ENCODE results near the gene FGG. TPM values are rescaled to one million over a fixed set of nuclear protein-coding genes. Genes with fewer than 3 reads are reported as not detected.

FGG gene
- total and polyA plus RNA-seq, 2 donors (not counting 3 experiments of a cell fraction or from before 2014, with no cell fraction given) = not detected

DNA sequence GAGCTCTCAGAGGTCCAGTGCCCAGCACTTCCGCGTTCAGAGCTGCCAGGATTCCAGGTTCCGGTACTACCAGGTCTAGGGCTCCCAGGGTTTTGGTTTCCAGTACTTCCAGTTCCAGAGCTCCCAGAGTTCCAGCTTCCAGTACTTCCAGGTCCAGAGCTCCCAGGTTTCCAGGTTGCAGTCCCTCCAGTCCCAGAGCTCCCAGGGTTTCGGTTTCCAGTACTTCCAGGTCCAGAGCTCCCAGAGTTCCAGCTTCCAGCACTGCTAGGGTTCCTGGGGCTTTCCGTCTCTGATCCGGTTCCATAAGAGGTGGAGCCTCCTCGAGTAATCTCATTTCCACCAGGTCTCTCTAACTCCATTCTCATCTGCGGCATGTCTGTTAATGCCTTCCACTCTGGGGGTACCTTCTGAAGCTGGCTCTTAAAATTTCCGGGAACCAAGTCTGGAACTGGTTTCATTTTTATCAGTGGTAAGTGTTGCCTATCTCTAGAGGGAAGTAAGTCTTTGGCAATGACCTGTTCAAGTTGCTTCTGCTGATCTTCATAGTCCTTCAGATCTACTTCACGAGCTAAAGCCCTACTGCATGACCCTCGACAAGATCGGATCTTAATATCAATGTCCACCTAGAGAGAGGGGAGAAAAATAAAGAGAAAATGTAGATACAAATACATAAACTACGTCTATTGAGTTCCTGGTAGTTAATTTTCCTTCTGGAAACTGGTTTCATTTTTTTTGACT lies 26.0 kb downstream of the FGG start:
- BruUV-seq (replicated peaks) = no TSS peak
- H3K4me1 ChIP-seq (ENCODE audit: control insufficient read depth, extremely low read depth, insufficient read depth, low read length) = no peaks in the 10 kb centered on the region
- DNase-seq (ENCODE audit: low read depth, low spot score) (no peak), FAIRE-seq (no peak)
- H3K27me3 ChIP-seq (ENCODE audit: control insufficient read depth in 2 of 2, insufficient read depth in 2 of 2, low read length in 2 of 2) = peaks cover 0 to 4% of the 10 kb centered on the region in 2 experiments
- no peaks in the 10 kb centered on the region for H4K20me1 ChIP-seq (replicated peaks; ENCODE audit: control insufficient read depth, extremely low read depth, insufficient read depth, low read length)
- H3K9ac ChIP-seq (replicated peaks; ENCODE audit: extremely low read depth, insufficient read depth, low read length) = no peak overlapping the region
- H3K4me3 ChIP-seq (replicated peaks in 1 of 3; ENCODE audit: insufficient read depth in 1 of 3, low read depth in 1 of 3, low read length in 3 of 3) = no peak overlapping the region
- TF ChIP-seq GATA2 (IDR thresholded peaks at IDR 0.05; ENCODE audit: insufficient read depth, insufficient read length, low read depth, low read length) (no peak), POLR2AphosphoS5 (IDR thresholded peaks at IDR 0.05; ENCODE audit: insufficient read depth, low read depth, low read length) (no peak), MAX (IDR thresholded peaks at IDR 0.05; ENCODE audit: insufficient read depth, insufficient read length) (no peak), EZH2 (IDR thresholded peaks at IDR 0.05; ENCODE audit: borderline replicate concordance, low read depth, low read length, severe bottlenecking) (no peak), POLR2A (IDR thresholded peaks at IDR 0.05; ENCODE audit: low read depth, low read length) (no peak), JUN (IDR thresholded peaks at IDR 0.05; ENCODE audit: borderline replicate concordance, insufficient read depth, insufficient read length, low read depth) (no peak), FOS (IDR thresholded peaks at IDR 0.05; ENCODE audit: borderline replicate concordance, insufficient read depth, low read length) (no peak), MYC (IDR thresholded peaks at IDR 0.05; ENCODE audit: low read depth, low read length) (no peak)
- TF ChIP-seq, protein P1, sequence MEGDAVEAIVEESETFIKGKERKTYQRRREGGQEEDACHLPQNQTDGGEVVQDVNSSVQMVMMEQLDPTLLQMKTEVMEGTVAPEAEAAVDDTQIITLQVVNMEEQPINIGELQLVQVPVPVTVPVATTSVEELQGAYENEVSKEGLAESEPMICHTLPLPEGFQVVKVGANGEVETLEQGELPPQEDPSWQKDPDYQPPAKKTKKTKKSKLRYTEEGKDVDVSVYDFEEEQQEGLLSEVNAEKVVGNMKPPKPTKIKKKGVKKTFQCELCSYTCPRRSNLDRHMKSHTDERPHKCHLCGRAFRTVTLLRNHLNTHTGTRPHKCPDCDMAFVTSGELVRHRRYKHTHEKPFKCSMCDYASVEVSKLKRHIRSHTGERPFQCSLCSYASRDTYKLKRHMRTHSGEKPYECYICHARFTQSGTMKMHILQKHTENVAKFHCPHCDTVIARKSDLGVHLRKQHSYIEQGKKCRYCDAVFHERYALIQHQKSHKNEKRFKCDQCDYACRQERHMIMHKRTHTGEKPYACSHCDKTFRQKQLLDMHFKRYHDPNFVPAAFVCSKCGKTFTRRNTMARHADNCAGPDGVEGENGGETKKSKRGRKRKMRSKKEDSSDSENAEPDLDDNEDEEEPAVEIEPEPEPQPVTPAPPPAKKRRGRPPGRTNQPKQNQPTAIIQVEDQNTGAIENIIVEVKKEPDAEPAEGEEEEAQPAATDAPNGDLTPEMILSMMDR (IDR thresholded peaks at IDR 0.05; ENCODE audit: extremely low read depth in 1 of 2, insufficient read depth in 1 of 2, low read depth in 1 of 2, low read length in 2 of 2) = no peak
- POLR2A ChIA-PET = no interaction called here
- H3K9me1 ChIP-seq (replicated peaks; ENCODE audit: control insufficient read depth, extremely low read depth, insufficient read depth, low read length) = no peaks in the 10 kb centered on the region
- intact Hi-C loops (cut with micrococcal nuclease) = no loop called here
- no peak overlapping the region for H2AFZ ChIP-seq (ENCODE audit: low read depth, low read length)
- no peaks in the 10 kb centered on the region for H3K36me3 ChIP-seq (ENCODE audit: control insufficient read depth in 2 of 2, extremely low read depth in 1 of 2, insufficient read depth in 2 of 2, low read length in 2 of 2)
- CTCF ChIA-PET = interaction anchor here (1.0 kb wide), 1 partner anchor 32 kb away, joined by 3 read pairs; no protein-coding TSS in a partner anchor
- no peak overlapping the region for H3K4me2 ChIP-seq (ENCODE audit: insufficient read depth, low read length)
- H3K9me3 ChIP-seq (replicated peaks; ENCODE audit: control insufficient read depth, insufficient read depth, low read length) = no peaks in the 10 kb centered on the region
- H3K27ac ChIP-seq (ENCODE audit: insufficient read depth, low read depth, low read length) = no peak overlapping the region
- no peaks in the 10 kb centered on the region for H3K79me2 ChIP-seq (ENCODE audit: control insufficient read depth, insufficient read depth, low read length)
- dilution Hi-C loops (cut with MboI; ENCODE audit: extremely low pct_ligation_motif_present, low sequenced_read_pairs) = no loop called here
